KMS-11 (cell line): ENCODE results near the gene CAPN7.
A peak's percentile ranks its signal among the peaks of the same experiment; 100 is the strongest.

Experiments
- H2AFZ ChIP-seq: fragments of 200-600 bp; sonication (generic); 2 replicates; pipeline ENCODE4 v1.6.1; 2016; ENCODE audit warnings: antibody characterized with exemption, mixed run types, low read depth
- H3K27ac ChIP-seq: fragments of 200-600 bp; sonication (generic); 2 replicates; pipeline ENCODE4 v1.6.1; 2016; ENCODE audit warnings: mild to moderate bottlenecking, mixed run types
- H3K27me3 ChIP-seq: fragments of 200-600 bp; sonication (generic); 2 replicates; pipeline ENCODE4 v1.6.1; 2017; ENCODE audit warnings: mild to moderate bottlenecking, low read depth, mixed run types, moderate library complexity; ENCODE audit not compliant: insufficient read depth
- H3K36me3 ChIP-seq: fragments of 200-600 bp; sonication (generic); 2 replicates; pipeline ENCODE4 v1.6.1; 2017; ENCODE audit warnings: mild to moderate bottlenecking, mixed run types; ENCODE audit not compliant: insufficient read depth
- H3K4me1 ChIP-seq: fragments of 200-600 bp; sonication (generic); 2 replicates; pipeline ENCODE4 v1.6.1; 2016; ENCODE audit warnings: mild to moderate bottlenecking, low read depth, mixed run types; ENCODE audit not compliant: poor library complexity, severe bottlenecking
- H3K4me2 ChIP-seq: fragments of 200-600 bp; sonication (generic); 2 replicates; pipeline ENCODE4 v1.7.0; 2016; ENCODE audit warnings: mild to moderate bottlenecking, mixed run types
- H3K4me3 ChIP-seq: fragments of 200-600 bp; sonication (generic); IDR thresholded peaks from 2 replicates; pipeline ENCODE4 v1.6.1; 2017; ENCODE audit warnings: low read depth, low read length, mixed read lengths; ENCODE audit not compliant: insufficient read depth
- H3K79me2 ChIP-seq: fragments of 200-600 bp; sonication (generic); 2 replicates; pipeline ENCODE4 v1.6.1; 2016; ENCODE audit warnings: low read depth, mixed run types; ENCODE audit not compliant: insufficient read depth
- H3K9ac ChIP-seq: fragments of 200-600 bp; sonication (generic); 2 replicates; pipeline ENCODE4 v1.6.1; 2016; ENCODE audit warnings: mild to moderate bottlenecking, mixed run types
- H4K20me1 ChIP-seq: fragments of 200-600 bp; sonication (generic); 2 replicates; pipeline ENCODE4 v1.6.1; 2016; ENCODE audit warnings: mild to moderate bottlenecking, mixed run types; ENCODE audit not compliant: insufficient read depth
- TF ChIP-seq, protein P1 (sequence below): fragments of 200-600 bp; sonication (generic); conservative IDR thresholded peaks from 2 replicates; pipeline ENCODE4 v1.6.1; 2017; ENCODE audit warnings: low read depth, mild to moderate bottlenecking, antibody characterized with exemption, low read length, moderate library complexity, mixed read lengths

CAPN7 gene

DNA sequence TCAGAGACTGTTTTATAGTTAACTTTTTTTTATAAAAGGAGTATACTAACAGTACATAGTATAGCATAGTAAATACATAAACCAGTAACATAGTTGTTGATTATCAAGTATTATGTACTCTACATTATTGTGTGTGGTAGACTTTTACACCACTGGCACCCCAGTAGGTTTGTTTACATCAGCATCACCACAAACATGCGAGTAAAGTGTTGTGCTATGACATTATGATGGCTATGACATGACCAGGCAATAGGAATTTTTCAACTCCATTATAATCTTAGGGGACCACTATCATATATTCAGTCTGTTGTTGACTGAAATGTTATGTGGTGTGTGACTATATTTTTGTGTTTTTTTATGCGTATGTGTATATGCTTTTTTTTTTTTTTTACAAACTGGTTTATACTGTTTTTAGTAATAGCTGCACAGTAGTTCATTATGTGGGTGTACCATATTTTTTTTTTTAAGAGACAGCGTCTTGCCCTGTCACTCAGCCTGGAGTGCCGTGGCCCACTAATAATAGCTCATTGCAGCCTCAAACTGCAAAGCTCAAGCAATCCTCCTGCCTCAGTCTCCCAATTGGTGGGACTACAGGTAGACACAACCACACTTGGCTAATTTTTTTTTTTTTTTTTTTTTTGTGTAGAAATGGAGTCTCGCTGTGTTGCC lies 1.9 kb downstream of the CAPN7 start:
- H4K20me1 ChIP-seq: no peaks in the 10 kb centered on the region
- H3K36me3 ChIP-seq: no peaks in the 10 kb centered on the region
- no peak overlapping the region for H2AFZ ChIP-seq
- no peak overlapping the region for H3K4me3 ChIP-seq
- no peak overlapping the region; the same call in 1 of the 2 replicates for H3K27ac ChIP-seq
- H3K4me1 ChIP-seq: peaks cover 13% of the 10 kb centered on the region
- peak overlapping the region; percentile 78 for H3K4me2 ChIP-seq
- no peak overlapping the region for H3K9ac ChIP-seq
- no peaks in the 10 kb centered on the region for H3K27me3 ChIP-seq
- TF ChIP-seq, protein P1, sequence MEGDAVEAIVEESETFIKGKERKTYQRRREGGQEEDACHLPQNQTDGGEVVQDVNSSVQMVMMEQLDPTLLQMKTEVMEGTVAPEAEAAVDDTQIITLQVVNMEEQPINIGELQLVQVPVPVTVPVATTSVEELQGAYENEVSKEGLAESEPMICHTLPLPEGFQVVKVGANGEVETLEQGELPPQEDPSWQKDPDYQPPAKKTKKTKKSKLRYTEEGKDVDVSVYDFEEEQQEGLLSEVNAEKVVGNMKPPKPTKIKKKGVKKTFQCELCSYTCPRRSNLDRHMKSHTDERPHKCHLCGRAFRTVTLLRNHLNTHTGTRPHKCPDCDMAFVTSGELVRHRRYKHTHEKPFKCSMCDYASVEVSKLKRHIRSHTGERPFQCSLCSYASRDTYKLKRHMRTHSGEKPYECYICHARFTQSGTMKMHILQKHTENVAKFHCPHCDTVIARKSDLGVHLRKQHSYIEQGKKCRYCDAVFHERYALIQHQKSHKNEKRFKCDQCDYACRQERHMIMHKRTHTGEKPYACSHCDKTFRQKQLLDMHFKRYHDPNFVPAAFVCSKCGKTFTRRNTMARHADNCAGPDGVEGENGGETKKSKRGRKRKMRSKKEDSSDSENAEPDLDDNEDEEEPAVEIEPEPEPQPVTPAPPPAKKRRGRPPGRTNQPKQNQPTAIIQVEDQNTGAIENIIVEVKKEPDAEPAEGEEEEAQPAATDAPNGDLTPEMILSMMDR: no peak
- H3K79me2 ChIP-seq: peaks cover 20% of the 10 kb centered on the region; the same call in 1 of the 2 replicates

DNA sequence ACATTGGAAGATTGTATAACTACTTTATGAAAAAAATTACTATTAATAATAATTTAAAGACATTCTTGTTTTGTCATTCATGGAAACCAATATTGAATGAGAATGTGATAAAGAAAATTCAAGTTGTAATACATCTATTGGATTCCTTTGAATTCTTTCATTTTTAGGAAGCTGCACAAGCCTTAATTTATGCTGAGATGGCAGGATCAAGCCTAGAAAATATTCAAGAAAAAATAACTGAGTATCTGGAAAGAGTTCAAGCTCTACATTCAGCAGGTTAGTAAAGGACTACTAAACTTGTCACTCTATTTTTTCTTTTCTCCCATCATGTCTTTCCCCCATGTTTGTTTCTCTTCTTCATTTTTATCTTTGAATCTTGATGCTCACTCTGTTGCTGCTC lies 5.9 kb downstream of the CAPN7 start:
- Histone ChIP-seq H3K4me1 (peaks cover 8% of the 10 kb centered on the region), H4K20me1 (no peaks in the 10 kb centered on the region), H3K9ac (no peak overlapping the region), H3K27ac (no peak overlapping the region), H3K4me3 (no peak overlapping the region), H2AFZ (no peak overlapping the region), H3K36me3 (no peaks in the 10 kb centered on the region), H3K79me2 (peaks cover 20% of the 10 kb centered on the region; the same call in 1 of the 2 replicates), H3K27me3 (no peaks in the 10 kb centered on the region), H3K4me2 (no peak overlapping the region)
- TF ChIP-seq, protein P1: no peak

DNA sequence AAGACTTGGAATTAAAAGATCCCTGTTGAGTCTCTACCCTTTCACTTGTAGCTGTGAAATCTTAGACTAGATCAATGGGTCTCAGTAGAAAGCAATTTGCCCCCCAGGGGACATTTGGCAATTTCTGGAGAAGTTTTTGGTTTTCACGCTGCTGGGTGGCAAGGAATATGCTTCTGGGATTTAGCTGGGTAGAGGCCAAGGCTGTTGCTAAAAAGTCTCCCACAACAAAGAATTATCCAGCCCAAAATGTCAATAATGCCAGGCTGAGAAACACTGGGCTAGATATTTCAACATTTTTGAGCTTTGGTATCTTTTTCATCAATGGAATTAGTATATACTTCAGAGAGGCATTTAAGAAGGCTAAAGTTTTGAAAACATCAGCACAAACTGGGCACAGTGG lies 8.7 kb downstream of the CAPN7 start:
- Histone ChIP-seq H3K79me2 (no peaks in the 10 kb centered on the region; the same call in 1 of the 2 replicates), H4K20me1 (no peaks in the 10 kb centered on the region), H3K4me2 (no peak overlapping the region), H3K4me1 (peaks cover 8% of the 10 kb centered on the region), H2AFZ (no peak overlapping the region), H3K36me3 (no peaks in the 10 kb centered on the region), H3K27me3 (no peaks in the 10 kb centered on the region), H3K27ac (no peak overlapping the region), H3K9ac (no peak overlapping the region), H3K4me3 (no peak overlapping the region)
- TF ChIP-seq, protein P1: no peak

DNA sequence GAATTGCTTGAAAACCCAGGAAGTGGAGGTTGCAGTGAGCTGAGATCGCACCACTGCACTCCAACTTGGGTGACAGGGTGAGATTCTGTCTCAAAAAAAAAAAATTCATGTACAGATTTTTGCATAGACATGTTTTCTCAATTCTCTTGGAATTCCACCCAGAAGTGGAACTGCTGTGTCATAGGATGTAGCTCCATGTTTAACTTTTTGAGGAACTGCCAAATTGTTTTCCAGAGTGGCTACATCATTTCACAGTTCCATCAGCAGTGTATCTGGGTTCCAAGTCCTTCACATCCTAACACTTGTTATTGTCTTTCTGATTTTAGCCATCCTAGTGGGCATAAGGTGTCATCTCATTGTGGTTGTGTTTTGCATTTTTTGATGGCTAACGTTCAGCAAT lies 9.9 kb downstream of the CAPN7 start:
- H3K27ac ChIP-seq: no peak overlapping the region
- H2AFZ ChIP-seq: no peak overlapping the region
- H3K27me3 ChIP-seq: no peaks in the 10 kb centered on the region
- H3K4me1 ChIP-seq: peaks cover 8% of the 10 kb centered on the region
- no peaks in the 10 kb centered on the region for H3K36me3 ChIP-seq
- H3K4me2 ChIP-seq: no peak overlapping the region
- no peaks in the 10 kb centered on the region for H3K79me2 ChIP-seq
- no peak overlapping the region for H3K9ac ChIP-seq
- no peaks in the 10 kb centered on the region for H4K20me1 ChIP-seq
- no peak overlapping the region for H3K4me3 ChIP-seq
- TF ChIP-seq, protein P1: no peak
